Endothelial cell of umbilical vein (primary cell): Measurements from ENCODE around the gene PDCD2. TPM values are rescaled to one million over a fixed set of nuclear protein-coding genes. Genes with fewer than 3 reads are reported as not detected.

Experiments used
- BruUV-seq: library from RNA; stranded (reverse); fragments of 400-500 nt; replicated peaks from 2 replicates; lab custom pipeline; 2021; lab: Mats Ljungman, UMichigan
- CTCF ChIA-PET: fragments of 300-600, 350-600 bp; sonication (Branson Sonifier 250); formaldehyde crosslinking; loops from one replicate; lab custom pipeline; 2021; ENCODE audit warnings: antibody characterized with exemption, inconsistent platforms; lab: Charles Lee
- POLR2A ChIA-PET: fragments of 300-600, 350-600 bp; sonication (Branson Sonifier 250); formaldehyde crosslinking; loops from one replicate; lab custom pipeline; 2021; ENCODE audit warnings: antibody characterized with exemption, inconsistent platforms; lab: Charles Lee
- DNase-seq: peaks from one replicate; pipeline ENCODE4 v3.0.0-alpha.2; 2011; ENCODE audit warnings: low read depth, low spot score
- FAIRE-seq: peaks from 2 replicates; lab custom pipeline; 2011; peaks lifted over from hg19 to GRCh38; lab: Jason Lieb, UNC
- H2AFZ ChIP-seq: 2 replicates; pipeline ENCODE4 v1.6.0; 2012; ENCODE audit warnings: low read depth, low read length, control low read depth, inconsistent platforms
- H3K27ac ChIP-seq: 2 replicates; pipeline ENCODE4 v1.5.1; 2011; ENCODE audit warnings: low read depth, mild to moderate bottlenecking, control low read depth, low read length, moderate library complexity; ENCODE audit not compliant: insufficient read depth
- H3K27me3 ChIP-seq, 2 experiments: 2 replicates each; pipeline versions ENCODE4 v1.6.0 to v1.6.1; 2011; ENCODE audit warnings: low read length in 2 of 2, mixed read lengths in 1 of 2; ENCODE audit not compliant: control insufficient read depth in 2 of 2, insufficient read depth in 2 of 2
- H3K36me3 ChIP-seq, 2 experiments: 2 replicates in 1 of 2; 3 replicates in 1 of 2; pipeline ENCODE4 v1.5.1; 2011; ENCODE audit warnings: low read length in 2 of 2, mild to moderate bottlenecking in 1 of 2, moderate library complexity in 1 of 2; ENCODE audit not compliant: control insufficient read depth in 2 of 2, insufficient read depth in 2 of 2; ENCODE audit errors: extremely low read depth in 1 of 2
- H3K4me1 ChIP-seq: 3 replicates; pipeline ENCODE4 v1.5.1; 2011; ENCODE audit warnings: mild to moderate bottlenecking, low read length; ENCODE audit not compliant: control insufficient read depth, insufficient read depth; ENCODE audit errors: extremely low read depth
- H3K4me2 ChIP-seq: 2 replicates; pipeline ENCODE4 v1.6.1; 2011; ENCODE audit warnings: low read length, control low read depth, mixed read lengths; ENCODE audit not compliant: insufficient read depth
- H3K4me3 ChIP-seq, 3 experiments: fragments of 200-600 bp in 1 of 3; sonication (generic), shearing (Covaris generic) in 1 of 3; replicated peaks in 1 of 3; 2 replicates each; pipeline ENCODE4 v1.5.1; 2011 to 2016; ENCODE audit warnings: control low read depth in 3 of 3, low read length in 3 of 3, mild to moderate bottlenecking in 2 of 3, inconsistent platforms in 1 of 3, low read depth in 1 of 3, moderate library complexity in 1 of 3; ENCODE audit not compliant: insufficient read depth in 1 of 3
- H3K79me2 ChIP-seq: 2 replicates; pipeline ENCODE4 v1.6.0; 2012; ENCODE audit warnings: low read length, inconsistent platforms; ENCODE audit not compliant: control insufficient read depth, insufficient read depth
- H3K9ac ChIP-seq: replicated peaks from 2 replicates; pipeline ENCODE3; 2011; ENCODE audit warnings: low read length, control low read depth; ENCODE audit not compliant: insufficient read depth; ENCODE audit errors: extremely low read depth
- H3K9me1 ChIP-seq: replicated peaks from 3 replicates; pipeline ENCODE4 v1.6.0; 2011; ENCODE audit warnings: mild to moderate bottlenecking, low read length; ENCODE audit not compliant: control insufficient read depth, insufficient read depth; ENCODE audit errors: extremely low read depth
- H3K9me3 ChIP-seq: replicated peaks from 2 replicates; pipeline ENCODE4 v1.5.1; 2012; ENCODE audit warnings: low read length, inconsistent platforms; ENCODE audit not compliant: control insufficient read depth, insufficient read depth
- H4K20me1 ChIP-seq: replicated peaks from 2 replicates; pipeline ENCODE3; 2011; ENCODE audit warnings: mild to moderate bottlenecking, low read length; ENCODE audit not compliant: control insufficient read depth, insufficient read depth; ENCODE audit errors: extremely low read depth
- EZH2 ChIP-seq: IDR thresholded peaks from 2 replicates; pipeline ENCODE4 v1.6.1; 2012; ENCODE audit warnings: borderline replicate concordance, low read depth, mild to moderate bottlenecking, moderate library complexity, low read length, inconsistent platforms; ENCODE audit not compliant: severe bottlenecking
- FOS ChIP-seq: IDR thresholded peaks from 2 replicates; pipeline ENCODE4 v1.6.1; 2011; ENCODE audit warnings: mild to moderate bottlenecking, low read length, moderate library complexity, borderline replicate concordance; ENCODE audit not compliant: insufficient read depth
- GATA2 ChIP-seq: IDR thresholded peaks from 2 replicates; pipeline ENCODE4 v1.7.0; 2011; ENCODE audit warnings: low read depth, mild to moderate bottlenecking, moderate library complexity, mixed read lengths, low read length; ENCODE audit not compliant: insufficient read length, insufficient read depth
- JUN ChIP-seq: IDR thresholded peaks from 2 replicates; pipeline ENCODE4 v1.6.1; 2011; ENCODE audit warnings: borderline replicate concordance, low read depth; ENCODE audit not compliant: insufficient read length, insufficient read depth
- MYC ChIP-seq: IDR thresholded peaks from one replicate; pipeline ENCODE4 v1.6.1; 2011; ENCODE audit warnings: mild to moderate bottlenecking, low read depth, low read length
- POLR2A ChIP-seq: IDR thresholded peaks from 2 replicates; pipeline ENCODE4 v1.6.1; 2012; ENCODE audit warnings: low read depth, mild to moderate bottlenecking, control low read depth, low read length
- POLR2AphosphoS5 ChIP-seq: IDR thresholded peaks from 2 replicates; pipeline ENCODE4 v1.6.1; 2012; ENCODE audit warnings: low read depth, mild to moderate bottlenecking, control low read depth, low read length, moderate library complexity; ENCODE audit not compliant: insufficient read depth
- dilution Hi-C: fragments of 300-500 bp; cut with MboI; formaldehyde crosslinking; loops from one replicate; pipeline ENCODE4 v1.15.0; 2019; ENCODE audit warnings: low sequenced_read_pairs; ENCODE audit not compliant: extremely low pct_ligation_motif_present
- intact Hi-C: fragments of 100-400 bp; cut with micrococcal nuclease; formaldehyde crosslinking; loops from one replicate; pipeline ENCODE4 v1.10.0; 2022
- polyA plus RNA-seq, 4 experiments: library from polyadenylated mRNA; depleted of rRNA in 3 of 4; stranded (reverse) in 3 of 4; unstranded in 1 of 4; fragments of >200 nt; gene quantifications; 2 replicates each; pipeline versions ENCODE4 v1.2.1 to v1.2.3, GENCODE V29; 2011 to 2012; ENCODE audit warnings: missing spikeins in 1 of 4
- total RNA-seq: library from RNA; stranded (reverse); gene quantifications from 2 replicates; pipeline ENCODE4 v1.2.3, GENCODE V29; 2021
- TF ChIP-seq, protein P1 (sequence below), 2 donors: IDR thresholded peaks; 1 replicate in 1 of 2; 2 replicates in 1 of 2; pipeline ENCODE4 v1.5.1; 2011; ENCODE audit warnings: low read length in 2 of 2, mild to moderate bottlenecking in 2 of 2, moderate library complexity in 2 of 2, control low read depth in 1 of 2, inconsistent platforms in 1 of 2, low read depth in 1 of 2; ENCODE audit not compliant: insufficient read depth in 1 of 2; ENCODE audit errors: extremely low read depth in 1 of 2
- TF ChIP-seq, protein P2 (sequence below): IDR thresholded peaks from 2 replicates; pipeline ENCODE4 v1.6.1; 2011; ENCODE audit not compliant: insufficient read depth, insufficient read length

Gene PDCD2
- total and polyA plus RNA-seq, 2 donors (not counting 3 experiments of a cell fraction or from before 2014, with no cell fraction given): 53.9 to 67.8 TPM

DNA sequence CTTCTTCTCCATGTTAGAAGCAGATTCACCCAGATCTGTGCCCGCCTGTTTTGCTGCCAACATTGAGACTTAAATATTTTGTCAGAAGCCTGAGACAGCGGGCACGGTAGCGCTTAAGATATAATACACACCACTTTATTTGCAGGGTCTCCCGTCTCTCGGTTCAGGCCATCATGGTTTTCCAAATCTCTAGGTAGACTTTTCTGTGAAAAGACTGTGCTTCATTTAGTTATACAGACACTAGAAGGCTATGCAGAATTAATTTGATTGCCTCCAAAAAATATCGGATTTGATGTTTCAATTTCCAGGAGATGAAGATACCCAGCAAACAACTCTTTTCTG lies 29.7 kb downstream of the PDCD2 start:
- ChIA-PET POLR2A (no interaction called here), CTCF (no interaction called here)
- intact Hi-C loops: loop anchor here (1.0 to 2.0 kb wide), 4 partner anchors 30 to 852 kb away; partner anchors contain the start of genes C6orf120, DYNLT2, ERMARD and PDCD2
- H3K9me3 ChIP-seq: no peaks in the 10 kb centered on the region
- H3K4me2 ChIP-seq: peak overlapping the region; percentile 92
- dilution Hi-C loops: no loop called here
- peaks cover 2% of the 10 kb centered on the region for H4K20me1 ChIP-seq
- H2AFZ ChIP-seq: peak overlapping the region; percentile 91
- no peak for FAIRE-seq
- H3K27me3 ChIP-seq: no peaks in the 10 kb centered on the region
- no peaks in the 10 kb centered on the region for H3K9me1 ChIP-seq
- DNase-seq: no peak
- peak overlapping the region; percentile 76 to 89 (median 81) for H3K4me3 ChIP-seq
- no TSS peak for BruUV-seq
- TF ChIP-seq POLR2AphosphoS5: no peak
- no peak for TF ChIP-seq EZH2
- TF ChIP-seq, protein P1, sequence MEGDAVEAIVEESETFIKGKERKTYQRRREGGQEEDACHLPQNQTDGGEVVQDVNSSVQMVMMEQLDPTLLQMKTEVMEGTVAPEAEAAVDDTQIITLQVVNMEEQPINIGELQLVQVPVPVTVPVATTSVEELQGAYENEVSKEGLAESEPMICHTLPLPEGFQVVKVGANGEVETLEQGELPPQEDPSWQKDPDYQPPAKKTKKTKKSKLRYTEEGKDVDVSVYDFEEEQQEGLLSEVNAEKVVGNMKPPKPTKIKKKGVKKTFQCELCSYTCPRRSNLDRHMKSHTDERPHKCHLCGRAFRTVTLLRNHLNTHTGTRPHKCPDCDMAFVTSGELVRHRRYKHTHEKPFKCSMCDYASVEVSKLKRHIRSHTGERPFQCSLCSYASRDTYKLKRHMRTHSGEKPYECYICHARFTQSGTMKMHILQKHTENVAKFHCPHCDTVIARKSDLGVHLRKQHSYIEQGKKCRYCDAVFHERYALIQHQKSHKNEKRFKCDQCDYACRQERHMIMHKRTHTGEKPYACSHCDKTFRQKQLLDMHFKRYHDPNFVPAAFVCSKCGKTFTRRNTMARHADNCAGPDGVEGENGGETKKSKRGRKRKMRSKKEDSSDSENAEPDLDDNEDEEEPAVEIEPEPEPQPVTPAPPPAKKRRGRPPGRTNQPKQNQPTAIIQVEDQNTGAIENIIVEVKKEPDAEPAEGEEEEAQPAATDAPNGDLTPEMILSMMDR (IDR thresholded peaks at IDR 0.05; ENCODE audit: extremely low read depth in 1 of 2, insufficient read depth in 1 of 2, low read depth in 1 of 2, low read length in 2 of 2): no peak
- TF ChIP-seq POLR2A: no peak
- TF ChIP-seq GATA2: no peak
- TF ChIP-seq MYC: no peak
- TF ChIP-seq, protein P2, sequence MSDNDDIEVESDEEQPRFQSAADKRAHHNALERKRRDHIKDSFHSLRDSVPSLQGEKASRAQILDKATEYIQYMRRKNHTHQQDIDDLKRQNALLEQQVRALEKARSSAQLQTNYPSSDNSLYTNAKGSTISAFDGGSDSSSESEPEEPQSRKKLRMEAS: no peak
- no peak for TF ChIP-seq JUN
- no peak for TF ChIP-seq FOS
- peaks cover 60% of the 10 kb centered on the region for H3K79me2 ChIP-seq
- H3K9ac ChIP-seq: peak overlapping the region; percentile 89
- H3K27ac ChIP-seq: peak overlapping the region; percentile 84
- peaks cover 22% of the 10 kb centered on the region for H3K4me1 ChIP-seq
- peaks cover 0 to 3% of the 10 kb centered on the region in 2 experiments for H3K36me3 ChIP-seq
